D721Med (cell line): ENCODE results near the gene EPHA6.

Source experiments
- DNase-seq: peaks from one replicate; pipeline ENCODE4 v3.0.0; 2011; ENCODE audit warnings: low spot score; ENCODE audit not compliant: insufficient read length
- FAIRE-seq: peaks from 2 replicates; lab custom pipeline; 2011; peaks lifted over from hg19 to GRCh38; lab: Jason Lieb, UNC
- CTCF ChIP-seq: IDR thresholded peaks from 2 replicates; pipeline ENCODE4 v1.5.1; 2012; ENCODE audit warnings: mild to moderate bottlenecking, control low read depth; ENCODE audit not compliant: insufficient read depth; ENCODE audit errors: missing control alignments

The EPHA6 gene

GRCh38 chr3:97736928-97737327 is 922.5 kb downstream of the EPHA6 start:
- DNase-seq: no peak
- FAIRE-seq: no peak
- TF ChIP-seq CTCF: no peak

GRCh38 chr3:97738761-97739160 is 924.4 kb downstream of the EPHA6 start:
- no peak for FAIRE-seq
- no peak for DNase-seq
- TF ChIP-seq CTCF: no peak

GRCh38 chr3:97742036-97742435 is 927.6 kb downstream of the EPHA6 start:
- TF ChIP-seq CTCF: no peak
- no peak for DNase-seq
- no peak for FAIRE-seq

GRCh38 chr3:97744289-97744688 is 929.9 kb downstream of the EPHA6 start:
- FAIRE-seq: no peak
- no peak for DNase-seq

GRCh38 chr3:97763586-97764406 is 949.4 kb downstream of the EPHA6 start:
- FAIRE-seq: no peak
- DNase-seq: no peak
- TF ChIP-seq CTCF: no peak

More at GRCh38 chr3:97744289-97744688, 929.9 kb downstream of the EPHA6 start:
- TF ChIP-seq CTCF: no peak

- TF ChIP-seq CTCF: peak; percentile 13
- no peak for FAIRE-seq
- no peak for DNase-seq
These were observed 950.2 kb downstream of the EPHA6 start, which contains the start of gene ARL6 for GRCh38 chr3:97764407-97765238. ARL6 (plus strand) TSS chr3:97764758; CDS start chr3:97768108, 3,350 bp downstream.

- FAIRE-seq: no peak
- no peak for TF ChIP-seq CTCF
- DNase-seq: no peak
These were observed 950.9 kb downstream of the EPHA6 start for GRCh38 chr3:97765336-97765735.
